Measurements from ENCODE around the gene NFIB.

- TF ChIP-seq, protein P1, sequence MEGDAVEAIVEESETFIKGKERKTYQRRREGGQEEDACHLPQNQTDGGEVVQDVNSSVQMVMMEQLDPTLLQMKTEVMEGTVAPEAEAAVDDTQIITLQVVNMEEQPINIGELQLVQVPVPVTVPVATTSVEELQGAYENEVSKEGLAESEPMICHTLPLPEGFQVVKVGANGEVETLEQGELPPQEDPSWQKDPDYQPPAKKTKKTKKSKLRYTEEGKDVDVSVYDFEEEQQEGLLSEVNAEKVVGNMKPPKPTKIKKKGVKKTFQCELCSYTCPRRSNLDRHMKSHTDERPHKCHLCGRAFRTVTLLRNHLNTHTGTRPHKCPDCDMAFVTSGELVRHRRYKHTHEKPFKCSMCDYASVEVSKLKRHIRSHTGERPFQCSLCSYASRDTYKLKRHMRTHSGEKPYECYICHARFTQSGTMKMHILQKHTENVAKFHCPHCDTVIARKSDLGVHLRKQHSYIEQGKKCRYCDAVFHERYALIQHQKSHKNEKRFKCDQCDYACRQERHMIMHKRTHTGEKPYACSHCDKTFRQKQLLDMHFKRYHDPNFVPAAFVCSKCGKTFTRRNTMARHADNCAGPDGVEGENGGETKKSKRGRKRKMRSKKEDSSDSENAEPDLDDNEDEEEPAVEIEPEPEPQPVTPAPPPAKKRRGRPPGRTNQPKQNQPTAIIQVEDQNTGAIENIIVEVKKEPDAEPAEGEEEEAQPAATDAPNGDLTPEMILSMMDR (IDR thresholded peaks at IDR 0.05): no peak
- no peak for TF ChIP-seq EZH2phosphoT487 (IDR thresholded peaks at IDR 0.05)
Measured at GRCh38 chr9:14066032-14066431, 247.9 kb downstream of the NFIB start.
